GM19468 (cell line): Measurements from ENCODE around the gene RNF208.
"Not testable (repeated sequence)": the region's sequence is repeated elsewhere in the genome, so short reads cannot be mapped to it uniquely, and the experiment has no call there.

ENCODE experiments used
- ATAC-seq: cut with Tn5 transposase; IDR thresholded peaks from one replicate; pipeline ENCODE4 v1.9.1; 2021; ENCODE audit warnings: mild to moderate bottlenecking, moderate library complexity, moderate number of reproducible peaks; ENCODE audit not compliant: unreplicated experiment; ENCODE audit errors: extremely low read depth

Gene RNF208, protein sequence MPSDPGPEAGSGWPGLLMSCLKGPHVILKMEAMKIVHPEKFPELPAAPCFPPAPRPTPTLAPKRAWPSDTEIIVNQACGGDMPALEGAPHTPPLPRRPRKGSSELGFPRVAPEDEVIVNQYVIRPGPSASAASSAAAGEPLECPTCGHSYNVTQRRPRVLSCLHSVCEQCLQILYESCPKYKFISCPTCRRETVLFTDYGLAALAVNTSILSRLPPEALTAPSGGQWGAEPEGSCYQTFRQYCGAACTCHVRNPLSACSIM

DNA sequence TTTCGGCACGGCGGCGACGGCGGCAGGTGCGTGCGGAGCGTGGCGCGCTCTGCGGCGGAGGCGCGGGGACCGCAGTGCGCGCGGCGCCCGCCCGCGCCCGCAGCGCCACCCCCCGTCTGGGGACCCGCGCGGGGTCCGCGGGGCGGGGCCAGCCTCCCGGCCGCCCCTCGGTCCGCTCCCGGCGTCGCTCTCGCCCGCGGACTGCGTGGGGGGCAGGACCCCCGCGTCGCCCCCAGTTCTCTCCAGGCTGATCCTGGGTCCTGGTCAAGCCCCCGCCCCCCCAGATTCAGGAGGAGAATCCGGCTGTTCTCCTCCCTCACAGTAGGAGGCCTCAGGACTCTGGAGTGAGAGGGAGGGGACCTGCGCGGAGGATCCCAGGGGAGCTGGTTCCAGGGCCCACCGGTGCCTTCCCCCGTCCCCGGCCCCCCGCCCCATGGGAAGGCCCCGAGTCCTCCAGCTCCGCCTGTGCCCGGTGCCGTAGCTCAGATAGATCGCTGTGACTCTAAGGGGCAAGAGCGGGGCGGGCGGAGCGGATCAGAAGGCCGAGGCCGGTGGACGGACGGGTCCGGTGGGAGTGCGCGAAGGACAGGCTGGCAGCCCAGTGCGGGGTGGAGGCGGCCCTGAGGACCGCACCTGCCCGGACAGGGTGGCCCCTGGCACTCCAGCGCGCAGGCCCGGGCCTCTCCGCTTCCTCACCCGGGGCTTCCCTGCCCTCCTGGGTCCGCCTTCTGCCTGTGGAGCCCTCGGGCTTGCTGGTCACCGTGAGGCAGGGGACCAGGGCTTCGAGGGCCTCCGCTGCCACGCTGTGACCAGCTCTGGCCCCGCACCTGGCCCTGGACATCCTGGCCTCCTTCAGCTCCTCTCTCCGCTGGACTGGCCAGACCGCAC, at the start of gene RNF208:
Gene RNF208, minus strand, starts transcription at position 51 of the 888 bp plus-strand sequence. CDS start 1,028 bp downstream, outside the sequence.
- no peak for ATAC-seq

DNA sequence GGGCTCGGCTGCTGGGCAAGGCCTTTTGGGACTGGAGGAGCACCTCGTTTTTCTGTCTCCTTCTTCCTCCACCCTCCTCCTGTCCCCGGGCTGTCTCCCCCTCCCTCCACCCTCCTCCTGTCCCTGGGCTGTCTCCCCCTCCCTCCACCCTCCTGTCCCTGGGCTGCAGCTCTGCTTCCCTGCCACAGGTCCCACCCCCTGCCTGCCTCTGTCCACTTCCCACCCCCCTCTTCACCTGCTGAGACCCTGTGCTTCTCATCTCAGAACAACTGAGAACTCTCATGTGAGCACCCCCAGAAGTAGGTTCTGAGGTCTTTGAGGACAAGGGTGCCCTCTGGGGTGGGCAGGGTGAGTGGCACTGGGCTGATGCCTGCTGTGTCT, 49.6 kb upstream of the RNF208 start:
- no peak for ATAC-seq

DNA sequence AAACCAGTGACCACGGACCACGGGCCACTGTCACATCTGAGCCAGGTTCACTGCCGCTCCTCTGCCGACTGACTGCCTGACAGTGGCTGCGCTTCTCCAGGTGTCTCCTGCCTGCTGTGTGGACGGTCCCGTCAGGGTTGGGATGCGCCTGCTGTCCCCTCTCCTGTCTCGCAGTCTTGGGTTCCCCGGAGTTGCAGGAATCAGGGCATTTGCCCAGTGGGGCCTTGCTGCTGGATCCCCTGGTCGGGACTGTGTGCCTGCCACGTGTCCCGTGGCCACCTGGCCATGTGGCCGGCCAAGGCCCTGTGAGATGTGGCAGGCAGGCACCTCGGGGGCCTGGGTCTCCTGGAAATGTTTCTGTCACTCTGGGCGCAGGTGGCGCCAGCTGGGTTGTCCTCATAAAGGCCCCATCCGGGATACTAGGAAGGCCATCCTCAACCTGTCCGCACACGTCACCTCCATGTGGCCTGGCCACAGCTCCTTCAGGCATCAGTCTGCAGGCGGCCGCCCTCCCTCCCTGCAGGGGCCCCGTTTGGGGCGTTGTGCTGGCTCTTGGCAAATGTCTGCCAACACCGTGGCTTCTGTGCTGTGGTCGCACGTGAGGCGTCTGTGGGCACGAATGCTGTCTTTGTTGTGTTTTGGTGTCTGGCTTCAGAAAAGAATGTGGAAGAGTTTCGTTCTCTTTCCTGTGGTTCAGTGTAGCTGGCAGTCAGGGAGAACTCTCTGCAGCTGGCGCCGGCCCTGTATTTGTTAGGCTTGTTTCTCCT, 49.1 kb upstream of the RNF208 start:
- no peak for ATAC-seq

DNA sequence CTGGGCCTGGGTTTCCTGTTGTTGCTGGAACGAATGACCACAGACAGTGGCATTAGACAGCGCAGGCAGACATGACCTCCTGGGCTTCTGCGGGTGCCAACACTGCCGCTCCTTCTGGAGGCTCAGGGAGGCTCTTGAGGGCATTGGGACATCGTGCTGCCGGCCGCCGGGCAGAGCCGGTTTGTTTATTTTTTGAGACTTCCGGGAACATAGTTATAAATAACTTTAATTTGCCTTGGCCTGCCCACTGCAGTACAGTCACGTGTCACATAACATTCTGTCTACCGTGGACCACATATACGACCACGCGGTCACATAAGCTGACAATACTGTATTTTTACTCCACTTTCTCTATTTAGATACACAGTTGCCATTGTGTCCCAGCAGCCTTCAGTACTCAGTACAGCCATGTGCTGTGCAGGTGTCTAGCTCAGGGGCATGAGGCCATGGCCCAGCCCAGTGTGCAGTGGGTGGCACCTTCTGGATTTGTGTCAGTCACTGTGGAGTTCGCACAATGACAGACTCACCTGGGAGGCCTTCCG, 47.3 kb upstream of the RNF208 start:
- no peak for ATAC-seq

DNA sequence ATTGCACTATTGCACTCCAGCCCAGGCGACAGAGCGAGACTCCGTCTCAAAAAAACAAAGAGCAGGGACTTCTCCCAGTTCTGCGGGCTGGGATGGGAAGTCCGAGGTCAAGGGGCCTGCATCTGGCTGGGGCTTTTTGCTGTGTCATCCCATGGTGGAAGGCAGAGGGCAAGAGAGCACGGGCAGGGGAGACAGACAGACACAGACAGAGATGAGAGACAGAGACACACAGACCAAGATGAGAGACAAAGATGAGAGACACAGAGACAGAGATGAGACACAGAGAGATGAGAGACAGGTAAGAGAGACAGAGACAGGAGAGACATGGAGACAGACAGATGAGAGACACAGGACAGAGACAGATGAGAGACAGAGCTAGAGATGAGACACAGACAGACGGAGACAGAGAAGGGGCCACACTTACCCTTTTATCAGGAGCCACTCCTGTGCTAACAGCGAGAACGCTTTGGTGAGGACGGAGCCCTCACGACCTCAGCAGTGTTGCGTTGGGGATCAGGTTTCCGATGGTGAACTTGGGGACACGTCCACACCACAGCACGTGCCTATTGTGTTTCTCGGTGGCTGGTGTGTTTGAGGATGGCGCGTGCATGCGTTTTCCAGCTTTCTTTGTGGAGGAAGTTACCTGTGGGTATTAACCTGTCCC, 46.6 kb upstream of the RNF208 start:
- ATAC-seq, result no peak

DNA sequence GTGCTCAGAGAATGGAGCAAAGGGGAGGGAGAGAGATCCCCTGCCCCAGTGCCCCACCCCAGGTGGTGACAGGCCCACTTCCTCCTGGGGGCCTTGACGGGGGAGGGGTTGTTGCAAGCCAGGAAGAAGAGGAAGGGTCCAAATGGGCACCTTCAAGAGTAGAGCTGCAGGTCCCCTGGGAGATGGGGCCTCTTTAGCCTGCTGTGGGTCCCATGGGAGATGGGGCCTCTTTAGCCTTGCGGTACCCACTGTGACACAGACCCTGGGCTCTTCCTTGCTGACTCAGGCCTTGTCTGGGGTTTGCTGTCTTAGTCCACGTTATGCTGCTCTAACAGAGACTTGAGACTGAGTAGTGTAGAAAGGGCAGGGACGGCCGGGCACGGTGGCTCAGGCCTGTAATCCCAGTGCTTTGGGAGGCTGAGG, 45.9 kb upstream of the RNF208 start:
- ATAC-seq, result no peak

DNA sequence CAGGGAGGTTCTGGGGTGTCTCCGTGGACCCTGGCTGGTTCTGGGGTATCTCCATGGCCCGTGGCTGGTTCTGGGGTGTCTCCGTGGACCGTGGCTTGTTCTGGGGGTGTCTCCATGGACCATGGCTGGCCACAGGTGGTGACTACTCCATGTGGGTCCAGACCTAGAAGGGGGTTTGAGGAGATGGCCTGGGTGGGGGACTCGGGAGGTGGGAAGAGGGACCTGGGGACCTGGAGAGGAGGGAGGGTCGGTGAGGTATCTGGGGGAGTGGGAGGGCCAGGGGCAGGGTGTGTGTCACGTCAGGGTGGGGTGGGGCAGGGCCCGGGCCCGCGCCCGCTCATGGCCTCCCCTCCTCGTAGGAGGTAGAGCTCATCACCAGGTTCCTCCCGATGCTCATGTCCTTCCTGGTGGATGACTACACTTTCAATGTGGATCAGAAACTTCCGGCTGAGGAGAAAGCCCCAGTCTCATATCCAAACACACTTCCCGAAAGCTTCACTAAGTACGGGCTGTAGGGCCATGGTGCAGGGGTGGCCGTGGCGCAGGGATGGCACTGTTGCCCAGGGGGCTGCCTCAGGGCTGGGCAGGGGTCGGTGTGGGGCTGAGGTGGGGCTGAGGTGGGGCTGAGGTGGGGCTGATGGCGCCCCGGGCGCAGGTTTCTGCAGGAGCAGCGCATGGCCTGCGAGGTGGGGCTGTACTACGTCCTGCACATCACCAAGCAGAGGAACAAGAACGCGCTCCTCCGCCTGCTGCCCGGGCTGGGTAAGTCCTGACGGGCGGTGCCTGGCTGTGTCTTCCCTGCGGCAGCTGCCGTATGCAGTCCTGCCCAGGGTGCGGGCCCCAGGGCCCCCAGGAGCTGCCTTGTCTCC, 44.8 kb upstream of the RNF208 start:
- ATAC-seq, result no peak

DNA sequence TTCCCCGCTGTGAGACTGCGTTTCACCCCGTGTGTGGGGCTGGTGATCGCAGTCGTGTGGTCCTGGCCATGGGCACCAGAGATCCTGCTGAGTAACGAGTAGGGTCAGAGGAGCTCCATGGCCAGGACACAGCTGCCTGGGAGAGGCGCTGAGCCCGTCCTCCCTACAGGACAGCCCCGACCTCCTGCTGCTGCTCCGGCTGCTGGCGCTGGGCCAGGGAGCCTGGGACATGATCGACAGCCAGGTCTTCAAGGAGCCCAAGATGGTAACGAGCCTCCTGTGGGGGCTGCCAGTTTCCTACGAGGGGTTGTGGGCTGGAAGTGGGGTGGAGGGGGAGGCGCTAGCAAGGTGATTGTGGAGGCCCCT, 44.1 kb upstream of the RNF208 start:
- ATAC-seq, result no peak

DNA sequence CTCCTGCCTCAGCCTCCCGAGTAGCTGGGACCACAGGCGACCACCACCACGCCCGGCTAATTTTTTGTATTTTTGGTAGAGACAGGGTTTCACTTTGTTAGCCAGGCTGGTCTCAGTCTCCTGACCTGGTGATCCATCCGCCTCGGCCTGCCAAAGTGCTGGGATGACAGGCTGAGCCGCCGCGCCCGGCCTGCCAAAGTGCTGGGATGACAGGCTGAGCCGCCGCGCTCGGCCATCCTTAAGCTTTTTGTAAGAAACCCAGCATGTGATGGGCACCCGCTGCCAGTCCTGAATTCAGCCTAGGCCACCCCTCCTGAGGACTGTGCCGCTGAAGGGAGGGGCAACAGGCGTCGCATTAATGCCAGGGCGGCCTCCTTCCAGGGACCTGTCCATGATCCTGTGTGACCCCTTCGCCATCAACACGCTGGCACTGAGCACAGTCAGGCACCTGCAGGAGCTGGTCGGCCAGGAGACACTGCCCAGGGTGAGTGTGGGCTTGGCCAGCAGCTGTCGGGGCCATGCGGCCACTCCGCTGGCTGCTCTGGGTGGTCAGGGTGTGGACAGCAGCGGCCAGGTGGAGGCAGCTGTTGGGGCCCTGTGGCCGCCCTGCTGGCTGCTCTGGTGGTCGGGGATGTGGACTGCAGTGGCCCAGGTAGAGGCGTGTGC, 43.6 kb upstream of the RNF208 start:
- no peak for ATAC-seq

DNA sequence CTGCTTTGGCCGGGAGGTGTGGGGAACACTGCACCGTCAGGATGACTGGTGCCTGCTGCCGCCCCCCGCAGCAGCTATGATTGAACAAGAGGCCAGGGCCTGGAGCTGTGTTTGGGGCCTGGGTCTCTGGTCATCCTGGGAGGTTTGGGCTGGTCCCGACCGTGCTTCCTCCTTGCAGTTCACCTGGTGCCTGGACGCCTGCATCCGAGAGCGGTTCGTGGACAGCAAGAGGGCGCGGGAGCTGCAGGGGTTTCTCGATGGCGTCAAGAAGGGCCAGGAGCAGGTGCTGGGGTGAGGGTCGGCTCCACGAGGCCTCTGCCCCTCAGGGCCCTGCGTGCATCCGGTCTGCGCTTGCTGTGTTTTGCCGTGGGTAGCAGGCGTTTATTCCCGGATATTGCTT, 42.0 kb upstream of the RNF208 start:
- ATAC-seq, result no peak

DNA sequence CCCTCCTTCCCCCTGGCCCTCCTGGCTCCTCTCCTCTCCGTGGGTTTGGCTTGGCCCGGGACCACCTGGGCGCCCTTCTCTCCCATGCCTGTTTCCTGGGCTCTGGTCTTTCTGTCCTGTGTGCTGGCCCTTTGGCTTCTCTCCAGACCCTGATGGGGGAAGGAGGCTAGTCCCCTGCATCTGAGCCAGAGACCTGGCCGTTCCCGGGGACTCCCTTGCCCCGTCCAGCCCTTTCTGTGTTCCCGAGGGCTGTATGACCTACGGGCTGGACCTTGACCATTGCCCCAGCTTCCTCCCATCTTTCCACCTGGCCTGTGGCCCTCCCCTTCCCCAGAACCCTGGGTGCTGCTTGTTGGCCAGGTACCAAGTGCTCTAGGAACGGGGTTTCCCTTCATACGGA, 41.5 kb upstream of the RNF208 start:
- ATAC-seq, result no peak

DNA sequence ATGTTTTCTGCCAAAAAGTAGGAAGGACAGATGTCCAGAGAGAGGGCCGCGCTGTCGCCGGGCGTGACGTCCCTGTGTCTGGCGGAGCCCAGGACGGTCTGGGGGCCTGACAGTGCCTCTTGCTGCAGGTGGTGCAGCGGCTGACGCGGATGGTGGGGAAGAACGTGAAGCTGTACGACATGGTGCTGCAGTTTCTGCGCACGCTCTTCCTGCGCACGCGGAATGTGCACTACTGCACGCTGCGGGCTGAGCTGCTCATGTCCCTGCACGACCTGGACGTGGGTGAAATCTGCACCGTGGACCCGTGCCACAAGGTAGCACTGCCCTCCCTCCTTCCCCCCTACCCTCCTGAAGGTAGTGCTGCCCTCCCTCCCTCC, 40.9 kb upstream of the RNF208 start:
- ATAC-seq, result no peak

DNA sequence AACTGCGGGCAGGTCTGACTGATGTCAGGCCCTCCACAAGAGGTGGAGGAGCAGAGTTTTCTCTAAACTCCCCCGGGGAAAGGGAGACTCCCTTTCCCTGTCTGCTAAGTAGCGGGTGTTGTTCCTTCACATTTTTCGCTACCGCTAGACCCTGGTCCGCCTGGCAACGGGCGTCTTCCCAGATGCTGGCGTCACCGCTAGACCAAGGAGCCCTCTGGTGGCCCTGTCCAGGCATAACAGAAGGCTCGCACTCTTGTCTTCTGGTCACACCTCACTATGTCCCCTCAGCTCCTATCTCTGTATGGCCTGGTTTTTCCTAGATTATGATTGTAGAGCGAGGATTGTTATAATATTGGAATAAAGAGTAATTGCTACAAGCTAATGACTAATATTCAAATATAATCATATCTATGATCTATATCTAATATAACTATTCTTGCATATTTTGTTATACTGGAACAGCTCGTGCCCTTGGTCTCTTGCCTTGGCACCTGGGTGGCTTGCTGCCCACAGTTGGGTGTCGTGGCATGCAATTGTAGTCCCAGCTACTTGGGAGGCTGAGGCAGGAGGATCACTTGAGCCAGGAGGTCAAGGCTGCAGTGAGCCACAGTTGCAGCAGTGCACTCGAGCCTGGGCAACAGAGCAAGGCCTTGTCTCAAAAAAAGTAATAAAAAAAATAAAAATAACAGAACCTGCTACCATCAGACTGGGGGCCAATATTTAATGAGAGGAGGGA, 40.3 kb upstream of the RNF208 start:
- not testable (repeated sequence) for ATAC-seq

DNA sequence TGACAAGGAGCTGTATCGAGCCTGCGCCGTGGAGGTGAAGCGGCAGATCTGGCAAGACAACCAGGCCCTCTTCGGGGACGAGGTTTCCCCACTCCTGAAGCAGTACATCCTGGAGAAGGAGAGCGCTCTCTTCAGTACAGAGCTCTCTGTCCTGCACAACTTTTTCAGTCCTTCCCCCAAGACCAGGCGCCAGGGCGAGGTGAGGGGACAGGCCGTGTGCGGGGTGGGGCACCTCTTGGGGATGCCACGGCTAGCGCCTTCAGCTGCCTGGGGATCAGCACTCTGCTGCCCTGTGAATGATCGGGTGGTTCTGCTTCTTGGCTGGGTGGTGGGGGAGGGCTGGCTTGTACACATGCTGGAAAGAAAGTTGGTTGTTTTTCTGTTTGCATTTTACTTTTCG, 34.8 kb upstream of the RNF208 start:
- no peak for ATAC-seq

DNA sequence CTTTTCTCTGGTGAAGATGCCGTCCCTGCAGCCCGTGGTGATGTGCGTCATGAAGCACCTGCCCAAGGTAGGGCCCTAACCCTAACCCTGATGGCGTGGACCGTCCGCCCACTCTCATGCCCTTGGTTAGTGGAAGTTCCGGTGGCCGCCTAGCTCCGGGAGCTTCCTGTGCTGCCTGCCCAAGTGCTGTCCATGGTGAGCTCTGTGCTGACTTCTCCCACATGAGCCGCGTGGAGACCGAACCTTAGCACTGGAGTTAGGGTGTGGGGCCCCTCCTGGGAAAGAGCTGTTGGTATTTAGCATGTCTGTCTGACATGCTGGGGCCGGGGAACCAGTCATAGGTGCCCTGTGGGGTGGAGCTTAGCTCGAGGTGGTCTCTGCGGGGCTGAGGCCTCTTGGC, 34.3 kb upstream of the RNF208 start:
- no peak for ATAC-seq

DNA sequence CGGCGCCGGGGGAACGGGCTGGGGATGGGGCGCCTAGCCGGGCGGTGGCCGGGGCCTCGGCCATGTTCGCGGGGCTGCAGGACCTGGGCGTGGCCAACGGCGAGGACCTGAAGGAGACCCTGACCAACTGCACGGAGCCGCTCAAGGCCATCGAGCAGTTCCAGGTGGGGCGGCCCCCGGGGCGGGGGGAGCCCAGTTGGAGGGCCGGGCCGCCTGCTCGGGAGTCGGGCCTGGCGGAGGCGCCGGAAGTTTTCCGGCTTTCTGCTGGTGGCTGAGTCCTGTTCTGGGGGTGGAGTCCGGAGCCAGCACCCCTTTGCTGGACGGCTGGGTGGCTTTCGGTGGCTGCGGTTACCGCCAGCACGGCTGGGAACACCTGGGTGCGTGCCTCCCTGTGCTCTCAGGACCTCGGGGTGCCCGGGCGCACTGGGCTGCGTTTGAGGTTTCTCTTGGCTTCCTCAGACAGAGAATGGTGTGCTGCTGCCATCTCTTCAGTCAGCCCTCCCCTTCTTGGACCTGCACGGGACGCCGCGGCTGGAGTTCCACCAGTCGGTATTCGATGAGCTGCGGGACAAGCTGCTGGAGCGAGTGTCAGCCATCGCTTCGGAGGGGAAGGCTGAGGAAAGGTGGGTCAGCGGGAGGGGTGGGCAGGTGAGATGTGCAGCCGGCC, 33.5 kb upstream of the RNF208 start:
- ATAC-seq, result no peak

DNA sequence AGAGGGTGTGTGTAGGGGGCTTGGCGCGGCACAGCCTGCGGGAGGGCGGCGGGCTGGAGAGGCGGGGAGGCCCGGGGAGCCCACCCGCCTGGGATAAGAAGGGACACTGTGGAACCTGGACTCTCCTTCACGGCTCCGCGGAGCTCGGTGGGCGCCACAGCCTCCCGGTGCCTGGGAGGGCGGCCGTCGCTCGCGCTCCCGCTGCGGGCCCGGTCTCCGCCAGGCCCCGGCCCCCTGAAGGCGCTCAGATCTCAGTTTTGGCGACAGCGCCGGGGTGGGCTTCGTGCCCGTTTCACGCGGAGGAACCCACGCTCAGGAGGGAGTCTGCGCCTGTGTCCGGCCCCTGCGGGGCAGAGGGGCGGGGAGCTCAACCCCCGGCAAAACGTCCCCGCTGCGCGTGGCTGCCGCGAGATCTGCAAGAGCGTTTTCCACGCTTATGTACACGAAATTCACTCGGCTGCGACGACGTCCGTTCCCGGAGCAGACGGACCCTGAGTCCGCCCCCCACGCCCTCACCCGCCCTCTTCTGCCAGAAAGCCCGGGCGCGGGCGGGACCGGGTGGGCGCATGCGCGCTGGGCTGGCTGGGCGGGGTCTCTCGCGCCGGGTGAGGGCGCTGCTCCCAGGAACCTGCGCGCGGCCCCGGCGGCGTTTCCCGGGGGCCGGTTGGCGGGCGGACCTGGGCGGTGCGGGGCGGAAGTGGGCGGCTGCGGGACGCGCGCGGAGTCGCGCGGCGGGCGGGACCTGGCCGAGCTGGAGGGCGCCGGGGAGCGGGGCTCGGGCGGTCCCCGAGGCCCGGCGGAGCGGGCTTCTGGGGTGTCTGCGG, 32.8 kb upstream of the RNF208 start, which contains the start of gene NELFB:
Gene NELFB, plus strand, starts transcription at position 704 of the 824 bp plus-strand sequence.
- ATAC-seq, result peak; percentile 45
